ENCODE results near the gene PMFBP1.

Gene PMFBP1

GRCh38 chr16:72179204-72179970, 7.4 kb upstream of the PMFBP1 start:
- no peak for DNase-seq

GRCh38 chr16:72174726-72175125, 2.8 kb upstream of the PMFBP1 start:
- DNase-seq: no peak

- no peak for DNase-seq
Observed at GRCh38 chr16:72173997-72174396, 2.0 kb upstream of the PMFBP1 start.

DNA sequence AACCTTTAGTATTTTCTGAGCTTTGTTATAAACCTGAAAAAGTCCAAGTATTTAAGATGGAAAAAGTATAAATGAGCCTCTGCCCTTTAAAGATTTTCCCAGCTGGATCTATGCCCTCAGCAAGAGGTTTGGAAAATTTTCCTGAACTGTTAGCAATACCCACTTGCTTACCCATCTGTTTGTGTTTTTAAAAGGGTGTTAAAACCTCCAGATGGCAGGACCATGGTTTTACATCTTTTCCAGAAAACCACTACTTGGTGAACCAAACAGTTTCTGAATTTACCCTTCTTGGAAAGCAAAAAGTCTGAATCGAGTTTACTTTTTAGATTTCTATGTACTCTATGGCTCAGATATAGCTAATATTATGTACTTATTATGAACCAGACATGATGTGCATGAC, 719 bp downstream of the PMFBP1 start:
- no peak for DNase-seq

- no peak for DNase-seq
Observed at GRCh38 chr16:72169708-72170107, 2.2 kb downstream of the PMFBP1 start.

DNA sequence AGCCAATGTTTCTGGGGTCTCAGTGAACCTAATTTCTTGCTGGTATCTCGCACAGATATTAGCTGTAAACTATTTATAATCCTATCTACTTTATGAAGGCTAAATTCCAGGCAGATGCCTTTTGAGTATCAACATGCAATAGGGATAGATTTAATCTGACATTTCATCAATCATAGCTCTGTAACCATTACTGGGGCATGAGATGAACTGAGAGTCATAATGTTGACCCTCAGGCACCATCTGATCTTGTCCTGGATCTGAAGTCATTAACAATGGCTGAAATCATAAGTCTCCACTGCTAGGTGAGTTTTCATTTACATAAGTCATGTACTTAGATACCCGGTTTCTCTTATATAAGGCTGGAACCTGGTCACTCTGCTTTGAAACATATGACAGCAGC, 3.6 kb downstream of the PMFBP1 start:
- no peak for DNase-seq

DNA sequence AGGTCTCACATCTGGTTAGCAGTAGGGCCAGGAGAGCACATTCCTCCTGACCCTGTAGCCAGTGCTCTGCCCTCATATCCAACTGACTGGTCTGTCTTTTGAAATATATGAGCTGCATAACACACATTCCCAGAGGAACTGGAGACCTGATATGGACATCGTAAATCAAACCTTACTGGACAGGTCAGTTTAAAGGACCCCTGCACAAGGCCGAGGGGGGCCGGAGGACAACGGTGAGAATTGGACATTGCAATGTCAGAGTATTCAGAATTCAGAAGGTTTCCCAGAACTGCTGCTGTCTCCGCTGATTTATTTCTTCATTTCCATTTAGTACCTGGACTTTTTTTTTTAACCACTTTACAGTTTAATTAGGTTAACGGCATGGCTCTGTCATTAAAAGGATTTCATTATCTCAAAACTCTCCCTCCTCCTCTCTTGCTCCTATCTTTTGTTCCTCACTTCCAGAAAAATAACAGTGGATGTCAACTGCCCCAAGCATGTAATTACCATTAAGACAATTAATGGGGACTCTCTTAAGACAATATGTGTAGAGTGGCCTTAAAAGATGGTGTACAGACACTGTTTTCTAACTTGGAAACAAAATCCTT, 4.9 kb downstream of the PMFBP1 start:
- no peak for DNase-seq

DNA sequence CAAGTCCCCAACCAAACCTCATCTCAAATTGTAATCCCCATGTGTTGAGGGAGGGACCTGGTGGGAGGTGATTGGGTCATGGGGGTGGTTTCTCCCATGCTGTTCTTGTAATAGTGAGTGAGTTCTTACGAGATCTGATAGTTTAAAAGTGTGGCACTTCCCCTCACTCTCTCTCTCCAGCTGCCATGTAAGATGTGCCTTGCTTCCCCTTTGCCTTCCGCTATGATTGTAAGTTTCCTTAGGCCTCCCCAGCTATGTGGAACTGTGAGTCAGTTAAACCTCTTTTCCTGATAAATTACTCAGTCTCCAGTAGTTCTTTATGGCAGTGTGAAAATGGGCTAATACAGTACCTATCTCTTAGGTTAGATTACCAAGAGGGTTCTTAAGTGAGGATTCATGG, 5.8 kb downstream of the PMFBP1 start:
- DNase-seq: no peak

DNA sequence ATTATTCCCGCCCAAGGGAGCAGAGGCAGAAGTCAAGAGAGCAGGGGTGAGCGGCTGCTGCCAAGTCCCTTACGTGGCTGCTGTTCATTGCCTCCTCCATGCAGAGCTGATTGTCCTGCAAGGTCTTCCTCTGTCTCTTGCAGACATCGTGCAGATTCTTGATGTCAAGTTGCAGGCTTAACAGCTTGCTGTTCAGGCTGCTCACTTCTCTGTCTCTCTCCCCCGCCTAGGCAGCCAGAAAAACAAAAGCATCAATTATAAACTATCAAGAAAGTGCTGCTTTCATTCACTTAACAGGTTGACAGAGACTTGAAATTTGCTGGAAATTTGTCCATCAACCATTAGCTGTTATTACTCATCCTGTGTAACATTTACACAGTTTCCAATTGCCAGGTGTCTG, 7.3 kb downstream of the PMFBP1 start:
- no peak for DNase-seq

- DNase-seq: no peak
Observed at GRCh38 chr16:72162105-72162692, 9.8 kb downstream of the PMFBP1 start.

DNA sequence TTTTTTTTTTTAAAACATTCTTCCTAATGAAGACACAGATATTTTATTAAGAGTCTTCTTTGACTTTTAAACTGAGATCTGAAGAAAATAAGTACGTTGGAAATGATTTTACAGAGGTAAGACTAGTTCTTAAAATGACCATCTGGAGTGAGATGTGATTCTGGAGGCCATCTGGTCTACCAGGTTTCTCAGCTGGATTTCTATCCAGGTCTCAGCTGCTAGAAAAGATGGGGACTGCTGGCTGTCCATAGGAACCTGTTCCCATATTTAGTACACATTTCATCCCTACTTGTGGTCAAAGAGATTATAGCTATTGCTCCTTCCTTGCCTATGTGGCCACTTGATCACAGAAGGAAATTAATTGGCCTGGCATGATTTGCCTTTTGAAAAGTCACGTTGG, 12.2 kb downstream of the PMFBP1 start:
- DNase-seq: no peak

DNA sequence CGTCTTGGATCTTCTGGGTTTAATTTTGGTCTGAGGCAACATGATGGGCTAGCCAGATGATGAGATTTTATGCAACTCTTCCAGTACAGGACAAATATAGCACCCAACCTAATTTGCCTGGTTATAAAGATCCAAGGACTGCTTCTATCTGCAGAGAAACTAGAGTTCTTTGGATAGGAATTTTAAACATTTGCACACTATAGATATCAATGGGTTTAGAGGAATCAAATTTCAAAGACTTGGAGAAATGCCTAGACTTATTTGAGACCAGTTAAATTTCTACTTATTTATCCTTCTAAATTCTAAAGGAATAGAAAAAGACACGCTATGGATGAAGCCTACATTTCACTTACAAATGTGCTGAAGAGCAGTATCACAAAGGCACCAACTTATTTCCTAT, 12.6 kb downstream of the PMFBP1 start:
- DNase-seq: no peak

DNA sequence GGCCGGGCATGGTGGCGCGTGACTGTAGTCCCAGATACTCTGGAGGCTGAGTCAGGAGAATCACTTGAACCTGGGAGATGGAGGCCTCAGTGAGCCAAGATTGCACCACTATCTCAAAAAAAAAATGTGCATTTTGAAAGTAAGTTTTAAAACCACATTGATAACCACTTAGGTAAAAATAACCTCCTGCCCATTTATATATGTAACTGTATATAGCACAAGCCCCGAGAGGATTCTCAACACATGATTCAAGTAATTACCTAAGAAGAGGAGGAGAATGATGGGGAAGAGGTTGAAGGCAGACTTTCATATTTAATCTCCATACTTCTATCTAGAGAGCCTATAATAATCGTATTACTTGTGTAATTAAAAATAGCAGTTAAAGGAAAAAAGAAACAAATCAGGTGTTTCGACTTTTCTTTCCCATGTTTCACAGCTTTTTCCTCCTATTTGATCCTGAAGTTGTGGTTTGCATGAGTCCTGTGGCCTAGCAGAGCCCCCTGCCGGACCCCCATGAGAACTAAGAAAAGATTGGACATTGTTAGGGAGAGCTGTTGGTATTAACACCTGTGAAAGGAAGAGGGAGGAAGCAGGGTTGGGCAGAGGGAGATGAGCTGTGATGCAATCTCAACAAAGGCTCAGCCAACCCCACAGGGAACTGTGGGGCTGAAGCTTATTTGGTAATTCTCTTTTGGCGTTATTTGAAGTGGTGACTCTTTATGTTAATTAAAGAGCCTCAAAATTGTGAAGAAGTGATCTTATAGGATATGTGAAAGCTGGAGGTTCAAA, 22.1 kb downstream of the PMFBP1 start:
- no peak for DNase-seq

DNA sequence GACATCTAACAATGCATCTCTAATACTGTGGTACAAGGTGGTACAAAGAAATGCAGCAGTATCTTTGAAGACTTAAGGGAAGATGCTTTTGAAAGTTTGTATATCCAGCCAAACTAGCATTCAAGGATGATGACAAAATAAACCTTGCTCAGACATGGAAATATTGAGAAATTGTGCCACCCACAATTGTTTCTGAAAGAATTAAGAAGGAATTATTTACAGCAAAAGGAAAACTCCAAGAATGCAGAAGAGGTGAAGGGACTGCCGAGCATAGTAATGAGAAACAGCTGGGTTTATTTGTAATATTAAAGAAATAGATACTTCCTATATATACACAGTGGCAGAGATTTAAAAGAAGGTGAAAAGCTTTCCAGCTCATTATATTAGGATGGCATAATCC, 29.5 kb downstream of the PMFBP1 start:
- no peak for DNase-seq

GRCh38 chr16:72139908-72140307, 32.0 kb downstream of the PMFBP1 start:
- no peak for DNase-seq

GRCh38 chr16:72138064-72138572, 33.8 kb downstream of the PMFBP1 start:
- DNase-seq: no peak

DNA sequence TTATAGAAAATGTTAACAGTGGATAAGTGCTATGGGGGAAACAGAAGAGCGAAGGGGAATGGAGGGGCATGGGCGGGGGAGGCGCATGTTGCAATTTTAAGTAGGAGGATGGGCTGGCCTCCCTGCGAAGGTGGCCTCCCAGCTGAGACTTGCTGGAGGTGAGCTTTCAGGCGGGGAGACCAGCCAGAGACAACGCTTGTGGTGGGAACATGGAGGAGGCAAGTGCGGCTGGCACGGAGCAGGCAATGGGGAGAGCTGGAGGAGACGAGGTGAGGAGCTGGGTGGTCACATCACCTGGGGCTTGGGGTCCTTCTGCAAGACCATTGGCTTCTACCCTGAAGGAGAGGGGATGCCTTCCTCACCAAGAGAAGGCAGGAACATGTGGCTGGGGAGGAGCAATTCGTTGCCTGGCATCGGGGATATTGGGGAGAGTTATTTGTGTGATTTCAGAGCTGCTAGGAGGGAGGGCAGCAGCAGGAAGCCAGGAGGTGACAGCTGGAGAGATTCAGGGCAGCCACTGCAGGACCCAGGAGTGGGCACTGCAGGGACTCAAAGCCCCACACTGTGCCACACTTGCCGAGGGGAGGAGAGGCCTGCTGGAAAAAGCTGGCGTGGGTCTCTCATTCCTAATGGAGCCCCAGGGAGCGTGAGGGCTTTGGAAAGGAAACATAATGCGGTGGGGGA, 34.4 kb downstream of the PMFBP1 start:
- no peak for DNase-seq

DNA sequence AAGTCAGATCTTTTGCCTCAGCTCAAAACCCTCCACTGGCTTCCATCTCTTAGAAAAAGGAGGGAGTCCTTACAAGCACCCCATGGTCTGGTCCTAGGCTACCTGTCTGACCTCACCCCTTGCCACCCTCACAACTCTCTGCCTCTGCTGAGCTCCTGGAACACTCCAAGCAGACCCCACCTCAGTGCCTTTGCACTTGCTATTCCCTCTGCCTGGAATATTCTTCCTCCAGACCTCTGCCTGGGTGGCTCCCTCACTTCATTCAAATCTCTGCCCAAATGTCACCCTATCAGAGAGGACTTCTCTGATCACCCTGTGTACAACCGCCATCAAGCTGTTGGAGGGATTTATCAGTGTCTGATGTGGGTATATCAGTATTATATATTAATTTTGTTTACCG, 37.4 kb downstream of the PMFBP1 start:
- no peak for DNase-seq

GRCh38 chr16:72132726-72133125, 39.2 kb downstream of the PMFBP1 start:
- DNase-seq: no peak

- no peak for DNase-seq
Observed at GRCh38 chr16:72131036-72131435, 40.9 kb downstream of the PMFBP1 start.

GRCh38 chr16:72129976-72130656, 41.8 kb downstream of the PMFBP1 start:
- no peak for DNase-seq

- no peak for DNase-seq
Observed at GRCh38 chr16:72128701-72129100, 43.3 kb downstream of the PMFBP1 start.
